ENCODE measurements around the gene GM2A. TPM values are rescaled to one million over a fixed set of nuclear protein-coding genes. Genes with fewer than 3 reads are reported as not detected.

Gene GM2A
- polyA plus RNA-seq, 1 donor from 2014 or later: 0.40 TPM

- Histone ChIP-seq H3K36me3 (ENCODE audit: insufficient read depth, low read length) (no peaks in the 10 kb centered on the region), H2AFZ (ENCODE audit: low read depth, low read length) (no peak overlapping the region), H3F3A (ENCODE audit: insufficient read depth, low read length, poor library complexity, severe bottlenecking) (no peaks in the 10 kb centered on the region), H3K9me2 (ENCODE audit: insufficient read depth, low read length) (no peaks in the 10 kb centered on the region), H3K9me3 (ENCODE audit: low read length) (no peaks in the 10 kb centered on the region), H3K79me2 (replicated peaks; ENCODE audit: insufficient read depth, low read length) (no peaks in the 10 kb centered on the region), H3K4me3 (ENCODE audit: low read length) (no peak overlapping the region), H3K27me3 (ENCODE audit: insufficient read depth, low read depth, low read length) (no peaks in the 10 kb centered on the region), H4K20me1 (ENCODE audit: insufficient read depth) (no peaks in the 10 kb centered on the region), H3K4me2 (ENCODE audit: low read length) (no peak overlapping the region), H3K27ac (ENCODE audit: low read length) (no peak overlapping the region), H3K9ac (ENCODE audit: low read length) (no peak overlapping the region)
- TF ChIP-seq POLR2AphosphoS5 (IDR thresholded peaks at IDR 0.05) (no peak), SMC3 (conservative IDR thresholded peaks at IDR 0.05; ENCODE audit: poor library complexity) (no peak), TAF1 (IDR thresholded peaks at IDR 0.05; ENCODE audit: low read depth) (no peak), MXI1 (conservative IDR thresholded peaks at IDR 0.05; ENCODE audit: poor library complexity, severe bottlenecking) (no peak), EP300 (conservative IDR thresholded peaks at IDR 0.05; ENCODE audit: poor library complexity, severe bottlenecking) (no peak), EZH2 (IDR thresholded peaks at IDR 0.05; ENCODE audit: borderline replicate concordance, insufficient read depth, low read length, poor library complexity, severe bottlenecking) (no peak), RAD21 (conservative IDR thresholded peaks at IDR 0.05) (no peak)
- TF ChIP-seq, protein P1, sequence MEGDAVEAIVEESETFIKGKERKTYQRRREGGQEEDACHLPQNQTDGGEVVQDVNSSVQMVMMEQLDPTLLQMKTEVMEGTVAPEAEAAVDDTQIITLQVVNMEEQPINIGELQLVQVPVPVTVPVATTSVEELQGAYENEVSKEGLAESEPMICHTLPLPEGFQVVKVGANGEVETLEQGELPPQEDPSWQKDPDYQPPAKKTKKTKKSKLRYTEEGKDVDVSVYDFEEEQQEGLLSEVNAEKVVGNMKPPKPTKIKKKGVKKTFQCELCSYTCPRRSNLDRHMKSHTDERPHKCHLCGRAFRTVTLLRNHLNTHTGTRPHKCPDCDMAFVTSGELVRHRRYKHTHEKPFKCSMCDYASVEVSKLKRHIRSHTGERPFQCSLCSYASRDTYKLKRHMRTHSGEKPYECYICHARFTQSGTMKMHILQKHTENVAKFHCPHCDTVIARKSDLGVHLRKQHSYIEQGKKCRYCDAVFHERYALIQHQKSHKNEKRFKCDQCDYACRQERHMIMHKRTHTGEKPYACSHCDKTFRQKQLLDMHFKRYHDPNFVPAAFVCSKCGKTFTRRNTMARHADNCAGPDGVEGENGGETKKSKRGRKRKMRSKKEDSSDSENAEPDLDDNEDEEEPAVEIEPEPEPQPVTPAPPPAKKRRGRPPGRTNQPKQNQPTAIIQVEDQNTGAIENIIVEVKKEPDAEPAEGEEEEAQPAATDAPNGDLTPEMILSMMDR (IDR thresholded peaks at IDR 0.05; ENCODE audit: poor library complexity, severe bottlenecking): no peak
- TF ChIP-seq, protein P2, sequence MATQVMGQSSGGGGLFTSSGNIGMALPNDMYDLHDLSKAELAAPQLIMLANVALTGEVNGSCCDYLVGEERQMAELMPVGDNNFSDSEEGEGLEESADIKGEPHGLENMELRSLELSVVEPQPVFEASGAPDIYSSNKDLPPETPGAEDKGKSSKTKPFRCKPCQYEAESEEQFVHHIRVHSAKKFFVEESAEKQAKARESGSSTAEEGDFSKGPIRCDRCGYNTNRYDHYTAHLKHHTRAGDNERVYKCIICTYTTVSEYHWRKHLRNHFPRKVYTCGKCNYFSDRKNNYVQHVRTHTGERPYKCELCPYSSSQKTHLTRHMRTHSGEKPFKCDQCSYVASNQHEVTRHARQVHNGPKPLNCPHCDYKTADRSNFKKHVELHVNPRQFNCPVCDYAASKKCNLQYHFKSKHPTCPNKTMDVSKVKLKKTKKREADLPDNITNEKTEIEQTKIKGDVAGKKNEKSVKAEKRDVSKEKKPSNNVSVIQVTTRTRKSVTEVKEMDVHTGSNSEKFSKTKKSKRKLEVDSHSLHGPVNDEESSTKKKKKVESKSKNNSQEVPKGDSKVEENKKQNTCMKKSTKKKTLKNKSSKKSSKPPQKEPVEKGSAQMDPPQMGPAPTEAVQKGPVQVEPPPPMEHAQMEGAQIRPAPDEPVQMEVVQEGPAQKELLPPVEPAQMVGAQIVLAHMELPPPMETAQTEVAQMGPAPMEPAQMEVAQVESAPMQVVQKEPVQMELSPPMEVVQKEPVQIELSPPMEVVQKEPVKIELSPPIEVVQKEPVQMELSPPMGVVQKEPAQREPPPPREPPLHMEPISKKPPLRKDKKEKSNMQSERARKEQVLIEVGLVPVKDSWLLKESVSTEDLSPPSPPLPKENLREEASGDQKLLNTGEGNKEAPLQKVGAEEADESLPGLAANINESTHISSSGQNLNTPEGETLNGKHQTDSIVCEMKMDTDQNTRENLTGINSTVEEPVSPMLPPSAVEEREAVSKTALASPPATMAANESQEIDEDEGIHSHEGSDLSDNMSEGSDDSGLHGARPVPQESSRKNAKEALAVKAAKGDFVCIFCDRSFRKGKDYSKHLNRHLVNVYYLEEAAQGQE (IDR thresholded peaks at IDR 0.05; ENCODE audit: borderline replicate concordance): no peak
These were observed 11.1 kb downstream of the GM2A start for GRCh38 chr5:151264113-151264512.

DNA sequence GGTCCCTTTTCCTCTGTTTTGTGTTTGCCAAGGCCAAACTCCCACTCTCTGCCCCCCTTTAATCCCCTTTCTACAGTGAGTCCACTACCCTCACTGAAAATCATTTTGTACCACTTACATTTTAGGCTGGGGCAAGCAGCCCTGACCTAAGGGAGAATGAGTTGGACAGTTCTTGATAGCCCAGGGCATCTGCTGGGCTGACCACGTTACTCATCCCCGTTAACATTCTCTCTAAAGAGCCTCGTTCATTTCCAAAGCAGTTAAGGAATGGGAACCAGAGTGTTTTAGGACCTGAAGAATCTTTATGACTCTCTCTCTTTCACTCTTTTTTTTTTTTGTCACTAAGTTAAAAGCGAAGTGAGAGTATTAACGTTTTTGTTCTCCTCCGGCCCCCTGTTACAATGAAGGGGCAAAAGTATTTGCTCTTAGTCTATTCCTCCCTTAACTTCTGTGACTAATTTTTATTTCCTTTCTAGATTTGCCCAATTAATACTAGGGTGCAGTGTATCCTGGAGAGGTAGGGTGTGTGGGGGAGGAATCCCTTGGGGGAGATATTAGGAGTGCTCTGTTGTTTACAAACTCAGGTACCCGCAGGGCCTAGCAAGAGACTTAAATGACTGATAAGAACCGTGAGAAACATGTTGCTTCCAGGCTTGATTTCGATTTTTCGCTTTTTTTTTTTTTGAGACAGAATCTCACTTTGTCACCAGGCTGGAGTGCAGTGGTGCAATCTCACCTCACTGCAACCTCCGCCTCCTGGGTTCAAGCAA is 14.7 kb downstream of the GM2A start:
- no peak overlapping the region for H3K4me3 ChIP-seq (ENCODE audit: low read length)
- H3K9me3 ChIP-seq (ENCODE audit: low read length): no peaks in the 10 kb centered on the region
- no peaks in the 10 kb centered on the region for H4K20me1 ChIP-seq (ENCODE audit: insufficient read depth)
- no peaks in the 10 kb centered on the region for H3K9me2 ChIP-seq (ENCODE audit: insufficient read depth, low read length)
- H3K36me3 ChIP-seq (ENCODE audit: insufficient read depth, low read length): no peaks in the 10 kb centered on the region
- no peak overlapping the region for H2AFZ ChIP-seq (ENCODE audit: low read depth, low read length)
- H3K27ac ChIP-seq (ENCODE audit: low read length): no peak overlapping the region
- no peak for TF ChIP-seq SMC3 (conservative IDR thresholded peaks at IDR 0.05; ENCODE audit: poor library complexity)
- TF ChIP-seq, protein P1 (IDR thresholded peaks at IDR 0.05; ENCODE audit: poor library complexity, severe bottlenecking): no peak
- no peak for TF ChIP-seq EZH2 (IDR thresholded peaks at IDR 0.05; ENCODE audit: borderline replicate concordance, insufficient read depth, low read length, poor library complexity, severe bottlenecking)
- no peak for TF ChIP-seq RAD21 (conservative IDR thresholded peaks at IDR 0.05)
- TF ChIP-seq POLR2AphosphoS5 (IDR thresholded peaks at IDR 0.05): no peak
- TF ChIP-seq, protein P2 (IDR thresholded peaks at IDR 0.05; ENCODE audit: borderline replicate concordance): no peak
- no peak for TF ChIP-seq TAF1 (IDR thresholded peaks at IDR 0.05; ENCODE audit: low read depth)
- TF ChIP-seq MXI1 (conservative IDR thresholded peaks at IDR 0.05; ENCODE audit: poor library complexity, severe bottlenecking): no peak
- TF ChIP-seq EP300 (conservative IDR thresholded peaks at IDR 0.05; ENCODE audit: poor library complexity, severe bottlenecking): no peak
- H3K79me2 ChIP-seq (replicated peaks; ENCODE audit: insufficient read depth, low read length): no peaks in the 10 kb centered on the region
- no peak overlapping the region for H3K9ac ChIP-seq (ENCODE audit: low read length)
- H3K27me3 ChIP-seq (ENCODE audit: insufficient read depth, low read depth, low read length): no peaks in the 10 kb centered on the region
- no peak overlapping the region for H3K4me2 ChIP-seq (ENCODE audit: low read length)
- H3F3A ChIP-seq (ENCODE audit: insufficient read depth, low read length, poor library complexity, severe bottlenecking): no peaks in the 10 kb centered on the region
